GM18868 (cell line): Measurements from ENCODE around the gene MYO6.
A peak's percentile ranks its signal among the peaks of the same experiment; 100 is the strongest.
"Not testable (repeated sequence)": the region's sequence is repeated elsewhere in the genome, so short reads cannot be mapped to it uniquely, and the experiment has no call there.

Source experiments
- ATAC-seq: cut with Tn5 transposase; IDR thresholded peaks from one replicate; pipeline ENCODE4 v1.9.1; 2021; ENCODE audit warnings: mild to moderate bottlenecking, moderate library complexity; ENCODE audit not compliant: unreplicated experiment

MYO6 gene

GRCh38 chr6:75748743-75749538, at the start of gene MYO6:
MYO6 (plus strand) TSS chr6:75749239; CDS start chr6:75817548, 68,309 bp downstream.
- peak; percentile 79 for ATAC-seq

GRCh38 chr6:75708334-75708733, 40.7 kb upstream of the MYO6 start:
- not testable (repeated sequence) for ATAC-seq

- ATAC-seq, result no peak
These were observed 37.9 kb upstream of the MYO6 start for GRCh38 chr6:75711173-75711572.

GRCh38 chr6:75719133-75719532, 29.9 kb upstream of the MYO6 start:
- ATAC-seq, result no peak

- no peak for ATAC-seq
These were observed 25.7 kb upstream of the MYO6 start for GRCh38 chr6:75723382-75723781.

- no peak for ATAC-seq
These were observed 21.8 kb upstream of the MYO6 start for GRCh38 chr6:75727206-75727605.

GRCh38 chr6:75731029-75731428, 18.0 kb upstream of the MYO6 start:
- not testable (repeated sequence) for ATAC-seq

- peak; percentile 66 for ATAC-seq
These were observed 13.4 kb upstream of the MYO6 start for GRCh38 chr6:75735491-75736186.

GRCh38 chr6:75743971-75744370, 5.1 kb upstream of the MYO6 start:
- no peak for ATAC-seq

- ATAC-seq, result no peak
These were observed 3.6 kb upstream of the MYO6 start for GRCh38 chr6:75745404-75745803.

GRCh38 chr6:75746221-75746620, 2.8 kb upstream of the MYO6 start:
- ATAC-seq, result no peak

- ATAC-seq, result no peak
These were observed 1.7 kb upstream of the MYO6 start for GRCh38 chr6:75747152-75747992.

GRCh38 chr6:75748003-75748742, 866 bp upstream of the MYO6 start:
- peak; percentile 0 for ATAC-seq

- ATAC-seq, result no peak
These were observed 2.4 kb downstream of the MYO6 start for GRCh38 chr6:75751443-75751842.

- ATAC-seq, result no peak
These were observed 3.3 kb downstream of the MYO6 start for GRCh38 chr6:75752365-75752764.

GRCh38 chr6:75755704-75756103, 6.7 kb downstream of the MYO6 start:
- ATAC-seq, result no peak

- no peak for ATAC-seq
These were observed 8.3 kb downstream of the MYO6 start for GRCh38 chr6:75757295-75757694.

- no peak for ATAC-seq
These were observed 9.0 kb downstream of the MYO6 start for GRCh38 chr6:75758061-75758460.

- peak; percentile 68 for ATAC-seq
These were observed 10.2 kb downstream of the MYO6 start for GRCh38 chr6:75759207-75759606.

GRCh38 chr6:75760320-75760719, 11.3 kb downstream of the MYO6 start:
- ATAC-seq, result no peak

- no peak for ATAC-seq
These were observed 12.4 kb downstream of the MYO6 start for GRCh38 chr6:75761489-75761888.
